ENCODE measurements around the gene ZNF536.
"Not testable (repeated sequence)": the region's sequence is repeated elsewhere in the genome, so short reads cannot be mapped to it uniquely, and the experiment has no call there.

Gene ZNF536

GRCh38 chr19:30487178-30487577 lies 115.0 kb downstream of the ZNF536 start:
- no peak for DNase-seq (ENCODE audit: low read depth)

GRCh38 chr19:30488191-30488590 lies 116.0 kb downstream of the ZNF536 start:
- no peak for DNase-seq (ENCODE audit: low read depth)

DNA sequence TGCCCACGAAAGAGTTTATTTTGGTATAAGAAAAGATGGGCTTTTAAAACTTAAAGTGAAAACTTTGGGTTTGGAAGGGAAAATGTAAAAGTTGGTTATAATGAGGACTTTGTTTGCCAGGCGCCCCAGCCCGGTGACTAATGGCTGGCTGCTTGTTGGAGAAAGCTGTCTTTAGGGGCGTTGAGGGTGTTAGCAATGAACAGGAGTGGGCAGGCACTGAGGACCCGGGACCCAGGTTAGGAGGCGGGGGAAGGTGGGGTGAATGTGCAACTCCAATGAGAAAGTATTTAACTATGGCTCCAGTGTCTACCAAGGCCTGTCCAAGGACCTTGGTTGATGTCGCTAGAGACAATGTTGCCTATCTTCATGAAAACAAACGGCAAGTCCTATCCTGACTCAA lies 118.6 kb downstream of the ZNF536 start:
- DNase-seq (ENCODE audit: low read depth), result no peak

DNA sequence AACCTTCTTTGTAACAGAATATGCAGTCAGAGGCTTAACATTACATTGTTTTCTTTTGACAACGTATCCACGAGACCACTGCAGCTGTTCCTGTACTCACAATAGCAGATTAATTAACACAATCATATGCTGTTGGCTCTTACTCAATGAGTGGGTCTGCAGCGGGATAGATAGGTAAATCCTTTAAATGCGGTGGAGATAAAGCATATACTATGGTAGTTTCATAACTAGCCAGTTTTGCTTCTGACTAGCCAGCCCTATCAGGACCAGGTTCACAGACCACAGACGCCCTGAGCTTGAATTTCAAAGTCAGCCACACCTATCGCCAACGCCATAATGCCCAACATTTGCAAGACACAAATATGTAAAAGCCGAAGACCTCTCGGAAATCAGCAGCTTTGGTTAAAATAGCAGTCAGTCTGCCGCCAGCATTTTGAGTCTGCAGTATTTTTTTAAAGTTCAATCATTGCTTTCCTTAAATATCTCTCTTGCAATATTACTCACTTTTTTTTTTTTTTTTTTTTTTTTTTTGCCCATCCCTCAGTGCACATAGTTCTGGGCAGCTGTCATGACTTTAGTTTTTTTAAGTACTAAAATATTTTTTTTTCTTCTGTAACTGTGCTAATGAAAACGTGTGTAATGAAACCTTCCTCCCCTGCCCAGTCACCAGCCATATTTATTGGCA lies 120.5 kb downstream of the ZNF536 start:
- DNase-seq (ENCODE audit: low read depth), result no peak

GRCh38 chr19:30497034-30497433 lies 124.8 kb downstream of the ZNF536 start:
- DNase-seq (ENCODE audit: low read depth), result no peak

GRCh38 chr19:30498085-30498484 lies 125.9 kb downstream of the ZNF536 start:
- DNase-seq (ENCODE audit: low read depth), result not testable (repeated sequence)

DNA sequence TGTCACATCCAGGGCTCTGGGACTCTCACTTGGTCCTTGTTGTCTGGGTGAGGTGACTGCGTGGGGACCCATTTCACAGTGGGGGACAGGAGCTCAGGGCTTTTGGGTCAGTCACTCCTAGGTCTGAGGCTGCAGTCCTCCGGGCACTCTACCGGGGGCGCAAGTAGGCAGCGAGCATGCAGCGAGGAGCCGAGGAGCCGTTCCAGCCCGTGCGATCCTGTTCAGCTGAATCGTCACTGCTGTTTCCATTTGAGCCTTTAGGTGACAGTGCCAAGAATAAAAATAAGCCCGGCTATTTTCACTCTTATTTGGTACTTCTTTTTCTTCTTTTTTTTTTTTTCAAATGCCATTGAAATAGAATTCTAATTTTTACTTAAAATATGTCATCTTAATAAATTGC lies 126.5 kb downstream of the ZNF536 start:
- no peak for DNase-seq (ENCODE audit: low read depth)

DNA sequence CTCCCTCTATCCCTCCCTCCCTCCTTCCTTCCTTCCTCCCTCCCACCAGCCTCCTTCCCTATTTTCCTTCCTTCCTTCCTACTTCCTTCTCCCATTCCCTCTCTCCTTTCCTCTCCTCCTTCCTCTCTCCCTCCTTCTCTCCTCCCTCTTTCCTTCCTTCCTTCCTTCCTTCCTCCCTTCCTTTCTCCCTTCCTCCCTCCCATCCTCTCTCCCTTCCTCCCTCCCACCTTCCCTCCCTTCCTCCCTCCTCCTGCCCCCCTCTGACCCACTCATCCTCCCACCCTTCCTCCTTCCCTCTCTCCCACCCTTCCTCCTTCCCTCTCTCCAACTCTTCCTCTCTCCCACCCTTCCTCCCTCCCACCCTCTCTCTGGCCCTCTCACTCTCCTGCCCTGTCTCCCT lies 132.1 kb downstream of the ZNF536 start:
- no peak for DNase-seq (ENCODE audit: low read depth)

DNA sequence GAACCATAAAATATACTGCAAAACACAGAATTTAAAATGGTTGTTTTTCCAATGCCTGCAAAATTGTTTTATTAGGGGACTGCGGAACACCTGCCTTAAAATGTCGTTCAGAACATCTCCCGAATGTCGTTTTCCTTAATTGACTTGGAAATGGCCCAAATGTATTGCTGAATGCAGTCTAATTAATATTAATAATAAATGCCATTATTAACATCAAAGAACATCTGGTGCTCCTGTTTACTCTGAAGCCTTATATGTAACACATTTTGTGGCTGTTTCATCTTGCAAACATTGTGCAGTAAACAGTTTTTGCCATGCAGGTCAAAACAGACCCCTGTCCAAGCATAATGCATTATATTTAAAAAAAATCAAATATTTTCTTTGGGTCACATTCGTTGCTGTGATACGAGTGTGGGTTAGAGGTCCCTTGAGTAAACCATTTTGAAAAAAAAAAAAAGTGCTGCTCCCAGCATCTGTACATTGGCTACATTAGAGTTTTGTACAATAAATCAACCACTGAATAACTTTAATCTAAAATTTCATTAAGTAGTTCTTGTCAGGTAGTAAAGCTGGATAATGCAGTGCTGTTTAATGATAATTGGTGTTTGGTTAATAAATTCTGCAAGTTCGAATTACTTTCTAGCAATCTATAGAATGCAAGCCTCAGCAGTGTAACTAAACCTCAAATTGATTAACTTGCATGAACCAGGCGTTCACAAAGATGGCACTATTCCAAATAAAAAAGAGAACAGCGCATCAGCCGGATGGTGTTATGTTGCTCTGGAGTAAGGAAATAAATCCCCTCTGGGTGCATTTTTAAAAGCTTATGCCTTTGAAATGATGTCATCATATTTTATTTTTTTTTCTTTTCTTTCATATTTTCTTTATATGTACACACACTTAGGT lies 140.2 kb downstream of the ZNF536 start:
- DNase-seq (ENCODE audit: low read depth), result no peak

GRCh38 chr19:30513082-30513411 lies 140.9 kb downstream of the ZNF536 start:
- no peak for DNase-seq (ENCODE audit: low read depth)

DNA sequence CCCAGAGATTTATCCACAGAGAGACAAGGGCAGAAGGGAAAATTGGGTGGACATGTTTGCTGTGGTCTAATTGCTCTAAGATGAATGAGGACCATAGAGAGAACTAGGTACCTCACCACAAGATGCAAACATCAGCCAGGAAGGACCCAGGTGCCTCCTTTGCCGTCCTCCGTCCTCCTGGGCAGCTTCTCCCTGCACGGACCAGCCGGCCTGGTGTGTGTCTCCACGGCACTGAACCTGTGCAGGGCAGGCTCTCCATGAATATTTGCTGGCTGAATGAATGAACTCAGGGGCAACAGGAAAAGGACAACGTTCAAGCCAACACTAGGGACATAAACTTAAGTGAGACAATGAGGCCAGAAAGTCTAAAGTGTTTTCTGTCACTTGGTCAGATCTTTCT lies 143.9 kb downstream of the ZNF536 start:
- no peak for DNase-seq (ENCODE audit: low read depth)

DNA sequence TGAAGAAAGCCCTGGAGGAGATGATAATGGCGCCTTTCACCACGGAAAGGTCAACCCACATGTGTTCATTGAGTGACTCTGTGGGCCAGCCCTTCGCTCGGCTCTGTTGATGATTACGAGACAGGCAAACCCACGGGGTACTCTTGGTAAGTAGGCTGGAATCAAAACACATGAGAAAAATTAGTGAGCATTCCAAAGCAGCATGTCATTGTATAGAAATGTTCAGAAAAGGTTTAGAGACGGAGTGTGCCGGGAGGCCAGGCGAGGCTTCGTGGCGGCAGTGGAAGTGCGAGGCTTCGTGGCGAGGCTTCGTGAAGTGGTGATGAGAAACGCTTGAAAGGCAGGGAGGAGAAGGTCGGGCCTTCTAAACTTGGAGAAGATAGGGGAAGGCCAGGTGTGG lies 144.3 kb downstream of the ZNF536 start:
- no peak for DNase-seq (ENCODE audit: low read depth)

- DNase-seq (ENCODE audit: low read depth), result no peak
These were observed 146.9 kb downstream of the ZNF536 start for GRCh38 chr19:30518965-30519606.

GRCh38 chr19:30519607-30520205 lies 147.5 kb downstream of the ZNF536 start:
- no peak for DNase-seq (ENCODE audit: low read depth)

GRCh38 chr19:30520735-30521479 lies 148.7 kb downstream of the ZNF536 start:
- no peak for DNase-seq (ENCODE audit: low read depth)

DNA sequence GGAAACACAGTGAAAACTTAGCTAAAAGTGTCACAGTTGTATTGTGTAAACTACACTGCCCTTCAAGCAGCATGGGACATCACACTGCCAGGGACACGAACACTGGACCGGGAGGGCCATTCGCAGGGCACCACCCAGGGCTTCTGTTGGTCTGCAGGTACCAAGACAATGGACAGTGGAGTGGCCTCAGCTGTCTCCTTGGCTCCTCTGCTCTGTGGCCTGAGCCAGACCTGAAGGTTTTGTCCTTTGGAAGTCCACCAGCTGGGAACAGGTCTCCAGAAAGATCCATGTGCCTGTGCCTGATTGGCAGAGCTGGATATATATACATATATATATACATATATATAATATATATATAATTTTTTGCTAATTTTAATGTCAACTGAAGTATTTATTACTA lies 149.8 kb downstream of the ZNF536 start:
- no peak for DNase-seq (ENCODE audit: low read depth)

- no peak for DNase-seq (ENCODE audit: low read depth)
These were observed 150.2 kb downstream of the ZNF536 start for GRCh38 chr19:30522341-30522740.

DNA sequence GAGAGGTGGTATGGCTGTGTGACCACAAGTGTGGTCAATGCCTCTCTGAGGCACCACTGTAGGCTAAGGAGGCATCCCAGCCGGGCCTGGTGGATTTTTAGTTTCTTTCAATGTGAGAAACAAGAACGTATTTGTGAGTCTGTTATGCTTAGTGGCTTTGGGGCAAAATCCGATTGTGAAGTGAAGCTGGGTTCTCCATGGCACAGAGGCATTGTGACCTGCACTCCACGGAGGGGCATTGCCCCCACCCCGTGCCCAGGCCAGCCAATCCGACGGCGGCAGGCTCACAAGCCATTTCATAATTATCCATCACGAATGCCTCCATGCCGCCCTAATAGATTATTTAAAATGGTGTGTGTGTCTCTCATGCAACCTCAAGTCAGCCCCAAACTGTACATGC lies 151.6 kb downstream of the ZNF536 start:
- no peak for DNase-seq (ENCODE audit: low read depth)

- no peak for DNase-seq (ENCODE audit: low read depth)
These were observed 153.2 kb downstream of the ZNF536 start for GRCh38 chr19:30525383-30525782.

DNA sequence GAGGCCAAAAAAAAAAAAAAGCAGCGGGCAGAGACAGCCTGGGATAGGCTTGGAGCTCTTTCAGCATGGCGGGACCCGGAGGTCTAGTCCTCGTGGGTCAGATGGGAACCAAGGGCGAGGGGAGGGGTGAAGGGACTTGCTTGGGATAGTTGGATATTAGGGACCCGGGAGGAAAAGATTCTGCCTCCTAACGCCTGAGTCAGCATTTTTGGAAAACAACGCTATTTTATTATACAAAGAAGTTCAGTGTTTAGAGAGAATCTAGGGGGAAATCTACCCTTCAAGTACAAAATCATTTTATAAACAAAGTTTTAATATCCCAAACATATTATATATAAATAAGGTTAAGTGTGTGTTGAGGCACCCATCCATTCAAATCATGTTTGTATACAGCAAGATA lies 156.7 kb downstream of the ZNF536 start:
- no peak for DNase-seq (ENCODE audit: low read depth)

- no peak for DNase-seq (ENCODE audit: low read depth)
These were observed 157.7 kb downstream of the ZNF536 start for GRCh38 chr19:30529876-30530275.

DNA sequence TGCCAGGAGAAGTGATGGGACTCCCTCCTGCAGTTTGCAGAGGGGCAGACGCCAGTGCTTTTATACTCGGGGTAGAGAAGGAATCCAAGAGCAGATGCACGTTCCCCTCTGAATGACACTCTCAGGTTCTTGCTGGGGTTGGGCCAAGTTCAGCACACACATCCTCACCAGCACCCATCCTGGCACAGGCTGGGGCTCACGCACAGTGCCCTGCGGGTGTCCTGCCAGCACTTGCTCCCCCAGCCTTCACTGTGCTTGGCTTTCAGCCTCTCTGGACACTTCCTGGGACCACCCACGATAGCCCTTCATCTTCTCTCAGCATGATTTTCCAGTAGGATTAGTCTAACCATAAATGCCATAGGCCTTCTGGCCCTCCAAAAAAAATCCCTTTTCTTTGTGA lies 158.6 kb downstream of the ZNF536 start:
- no peak for DNase-seq (ENCODE audit: low read depth)
